Adipose tissue (tissue), 3 donors: ENCODE data around the gene DNAJC28. TPM values are rescaled to one million over a fixed set of nuclear protein-coding genes. Genes with fewer than 3 reads are reported as not detected.
"Not testable (repeated sequence)": the region's sequence is repeated elsewhere in the genome, so short reads cannot be mapped to it uniquely, and the experiment has no call there.

Experiments used
- H3K27ac ChIP-seq: one replicate; pipeline ENCODE4 v1.5.1; 2013; ENCODE audit warnings: low read depth, low read length
- WGBS, 3 donors: extraction: QIAGEN DNeasy Blood & Tissue Kit; methylation state at CpG; one replicate each; pipeline ENCODE4 v1.1.7; 2013; 5-methylcytosine and 5-hydroxymethylcytosine counted together
- polyA plus RNA-seq, 3 donors: library from polyadenylated mRNA; stranded (reverse); fragments of 200-250 nt; gene quantifications; one replicate each; pipeline ENCODE4 v1.2.3, GENCODE V29; 2013
- donor health status: healthy with polysubstance abuse.
- donor health status: Bipolar disorder and iron deficiency.
- donor health status: healthy.

Gene DNAJC28
- 1 to 10 TPM in 2 of 3 donors, under 1 TPM in 1; 0.86 to 1.6 (median 1.3) TPM for polyA plus RNA-seq

GRCh38 chr21:33491373-33492102, at the start of gene DNAJC28:
Gene DNAJC28, minus strand, starts transcription at chr21:33491716. Its CDS starts 2,323 bp downstream, at chr21:33489393.
- 0% methylated on average over 51 to 52 of the region's 52 CpGs for WGBS, 3 donors
- no peak within 1 kb of the TSS for H3K27ac ChIP-seq

GRCh38 chr21:33541105-33541711, 49.7 kb upstream of the DNAJC28 start:
- 41 to 46% (median 44%) methylated on average over 19 of the region's 19 CpGs for WGBS, 3 donors
- H3K27ac ChIP-seq: peak overlapping the region; percentile 71

GRCh38 chr21:33540711-33541104, 49.2 kb upstream of the DNAJC28 start:
- WGBS, 3 donors: 40 to 71% (median 69%) methylated on average over 3 of the region's 3 CpGs
- H3K27ac ChIP-seq: no peak overlapping the region

GRCh38 chr21:33539616-33540015, 48.1 kb upstream of the DNAJC28 start:
- 75 to 83% (median 79%) methylated on average over 4 of the region's 4 CpGs for WGBS, 3 donors
- H3K27ac ChIP-seq: no peak overlapping the region

- 89 to 96% (median 94%) methylated on average over 2 of the region's 2 CpGs for WGBS, 3 donors
- H3K27ac ChIP-seq: no peak overlapping the region
Observed at GRCh38 chr21:33537212-33537611, 45.7 kb upstream of the DNAJC28 start.

GRCh38 chr21:33531007-33531406, 39.5 kb upstream of the DNAJC28 start:
- no peak overlapping the region for H3K27ac ChIP-seq
- WGBS, 3 donors: 88 to 96% (median 88%) methylated on average over 3 of the region's 3 CpGs

- 47 to 84% (median 57%) methylated on average over 1 of the region's 1 CpG for WGBS, 3 donors
- H3K27ac ChIP-seq: no peak overlapping the region
Observed at GRCh38 chr21:33522953-33523349, 31.4 kb upstream of the DNAJC28 start.

- no peak overlapping the region for H3K27ac ChIP-seq
- WGBS, 3 donors: 84 to 87% (median 86%) methylated on average over 5 of the region's 5 CpGs
Observed at GRCh38 chr21:33522297-33522952, 30.9 kb upstream of the DNAJC28 start.

- no peak overlapping the region for H3K27ac ChIP-seq
- 92 to 97% (median 94%) methylated on average over 4 of the region's 4 CpGs for WGBS, 3 donors
Observed at GRCh38 chr21:33518899-33519298, 27.4 kb upstream of the DNAJC28 start.

GRCh38 chr21:33514229-33514628, 22.7 kb upstream of the DNAJC28 start:
- no peak overlapping the region for H3K27ac ChIP-seq
- WGBS, 3 donors: 81 to 93% (median 91%) methylated on average over 2 of the region's 2 CpGs

- no peak overlapping the region for H3K27ac ChIP-seq
- WGBS, 3 donors: 97 to 99% (median 98%) methylated on average over 3 of the region's 3 CpGs
Observed at GRCh38 chr21:33512481-33512880, 21.0 kb upstream of the DNAJC28 start.

- H3K27ac ChIP-seq: no peak overlapping the region
- WGBS, 3 donors: 94 to 95% (median 95%) methylated on average over 4 of the region's 4 CpGs
Observed at GRCh38 chr21:33511639-33512038, 20.1 kb upstream of the DNAJC28 start.

- no peak overlapping the region for H3K27ac ChIP-seq
- WGBS, 3 donors: 94 to 95% (median 95%) methylated on average over 8 of the region's 8 CpGs
Observed at GRCh38 chr21:33510826-33511225, 19.3 kb upstream of the DNAJC28 start.

- WGBS, 3 donors: 99 to 100% (median 100%) methylated on average over 1 of the region's 1 CpG
- H3K27ac ChIP-seq: not testable (repeated sequence)
Observed at GRCh38 chr21:33507003-33507402, 15.5 kb upstream of the DNAJC28 start.

GRCh38 chr21:33505833-33506232, 14.3 kb upstream of the DNAJC28 start:
- WGBS, 3 donors: 94 to 97% (median 96%) methylated on average over 8 of the region's 8 CpGs
- no peak overlapping the region for H3K27ac ChIP-seq

GRCh38 chr21:33496345-33496744, 4.8 kb upstream of the DNAJC28 start:
- WGBS, 3 donors: 53 to 73% (median 64%) methylated on average over 7 of the region's 7 CpGs
- H3K27ac ChIP-seq: no peak overlapping the region

- H3K27ac ChIP-seq: no peak overlapping the region
- 36 to 63% (median 44%) methylated on average over 4 of the region's 4 CpGs for WGBS, 3 donors
Observed at GRCh38 chr21:33495743-33496142, 4.2 kb upstream of the DNAJC28 start.

GRCh38 chr21:33493756-33494155, 2.2 kb upstream of the DNAJC28 start:
- H3K27ac ChIP-seq: no peak overlapping the region
- 53 to 77% (median 68%) methylated on average over 3 of the region's 3 CpGs for WGBS, 3 donors

- H3K27ac ChIP-seq: no peak overlapping the region
- WGBS, 3 donors: 41 to 56% (median 46%) methylated on average over 2 of the region's 2 CpGs
Observed at GRCh38 chr21:33492571-33492970, 1.1 kb upstream of the DNAJC28 start.
